LoVo (cell line): ENCODE data around the gene ENO4.

Experiments
- DNase-seq: peaks from one replicate; pipeline ENCODE4 v3.0.0-alpha.2; 2016; ENCODE audit warnings: low spot score

ENO4 gene

GRCh38 chr10:116868722-116869121, 19.4 kb downstream of the ENO4 start:
- DNase-seq: no peak

GRCh38 chr10:116870949-116871348, 21.6 kb downstream of the ENO4 start:
- DNase-seq: no peak

DNA sequence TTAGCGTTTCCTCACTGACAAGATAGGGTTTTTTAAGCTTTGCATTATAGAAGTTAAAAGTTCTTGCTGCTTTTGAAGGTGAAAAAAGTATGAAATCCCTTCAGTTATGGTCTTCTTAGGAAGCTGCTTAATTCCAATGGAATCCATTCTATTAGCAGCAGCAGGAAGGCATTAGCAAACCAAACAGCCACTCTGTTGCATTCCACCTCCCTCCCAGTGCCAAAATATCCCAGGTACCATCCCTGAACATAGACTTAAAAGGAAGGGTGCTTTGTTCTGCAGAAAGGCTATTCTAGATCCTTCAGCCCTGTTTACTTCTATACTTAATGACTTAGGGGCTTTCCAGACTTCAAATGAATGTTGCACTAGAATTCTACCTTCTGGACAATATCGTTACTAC, 23.8 kb downstream of the ENO4 start:
- no peak for DNase-seq

GRCh38 chr10:116875897-116876296, 26.6 kb downstream of the ENO4 start:
- DNase-seq: no peak

DNA sequence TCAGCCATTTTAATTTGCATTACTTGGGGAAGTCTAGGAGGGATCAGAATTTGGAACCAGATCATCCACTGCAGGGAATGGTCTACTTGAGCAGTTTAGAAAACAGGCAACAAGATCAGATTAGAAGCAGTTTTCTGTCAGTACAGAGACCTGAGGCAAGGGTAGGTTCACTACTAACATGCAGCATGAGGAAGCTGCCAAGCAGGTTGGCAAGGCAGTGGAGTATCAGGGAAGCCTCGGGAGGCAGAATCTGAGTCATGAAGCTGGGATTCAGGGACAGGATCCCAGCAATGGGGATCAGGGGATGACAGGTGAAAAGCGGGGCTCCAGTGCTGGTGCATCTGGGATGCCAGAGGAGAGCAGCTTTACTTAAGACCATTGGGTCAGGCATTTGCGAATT, 28.1 kb downstream of the ENO4 start:
- DNase-seq: no peak

GRCh38 chr10:116878123-116878522, 28.8 kb downstream of the ENO4 start:
- DNase-seq: no peak

DNA sequence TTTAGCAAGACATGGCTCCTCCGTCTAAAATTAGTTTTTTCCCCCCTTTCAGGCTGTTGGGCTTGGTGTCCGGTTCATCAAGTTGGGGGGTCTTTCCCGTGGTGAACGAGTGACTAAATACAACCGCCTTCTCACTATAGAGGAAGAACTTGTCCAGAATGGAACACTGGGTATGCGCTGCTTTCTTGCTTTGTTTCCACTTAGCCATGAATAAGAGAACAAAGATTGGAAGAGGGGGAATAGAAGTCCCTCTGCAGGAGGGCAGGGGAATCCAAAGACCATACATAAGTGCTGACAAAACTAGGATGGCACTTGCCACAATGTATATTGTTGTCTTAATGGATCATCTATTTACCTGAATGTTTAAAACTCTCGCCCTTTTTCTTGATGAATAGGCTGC, 30.5 kb downstream of the ENO4 start:
- DNase-seq: no peak

DNA sequence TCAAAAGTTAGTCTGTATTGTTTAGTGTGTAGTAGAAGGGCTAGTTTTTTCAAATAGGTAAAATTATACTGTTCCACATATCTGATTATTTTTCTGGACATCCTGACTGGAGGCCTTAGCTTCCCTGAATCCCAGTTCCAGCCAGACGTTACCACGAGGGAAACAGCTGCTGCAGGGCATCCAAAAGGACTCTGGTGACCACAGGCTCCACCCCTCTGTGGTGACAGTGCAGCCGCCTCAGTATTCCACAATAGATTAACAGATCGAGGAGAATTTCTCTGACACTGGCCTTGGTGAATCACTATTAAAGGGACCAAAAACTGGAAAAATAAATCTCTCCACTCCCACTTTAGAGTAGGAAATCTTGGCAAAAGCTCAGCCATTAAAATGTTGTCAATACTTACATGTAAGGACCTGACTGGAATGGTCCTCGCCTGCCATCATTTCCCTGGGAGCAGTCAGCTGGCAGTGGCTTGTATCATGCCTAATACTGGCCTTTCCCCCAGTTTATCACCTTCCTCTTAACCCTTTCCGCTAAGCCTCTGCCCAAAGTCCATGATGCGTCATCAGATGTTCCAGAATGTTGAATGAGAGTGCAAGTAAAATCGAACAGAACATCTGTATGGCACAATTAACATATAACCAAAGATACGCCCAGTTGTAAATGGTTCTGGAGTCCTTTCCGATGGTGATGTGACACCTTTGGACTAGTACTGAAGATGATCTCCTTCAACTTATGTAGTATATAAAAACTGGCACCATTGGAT, 31.6 kb downstream of the ENO4 start:
- no peak for DNase-seq

- DNase-seq: no peak
These were observed 33.3 kb downstream of the ENO4 start for GRCh38 chr10:116882639-116883038.

DNA sequence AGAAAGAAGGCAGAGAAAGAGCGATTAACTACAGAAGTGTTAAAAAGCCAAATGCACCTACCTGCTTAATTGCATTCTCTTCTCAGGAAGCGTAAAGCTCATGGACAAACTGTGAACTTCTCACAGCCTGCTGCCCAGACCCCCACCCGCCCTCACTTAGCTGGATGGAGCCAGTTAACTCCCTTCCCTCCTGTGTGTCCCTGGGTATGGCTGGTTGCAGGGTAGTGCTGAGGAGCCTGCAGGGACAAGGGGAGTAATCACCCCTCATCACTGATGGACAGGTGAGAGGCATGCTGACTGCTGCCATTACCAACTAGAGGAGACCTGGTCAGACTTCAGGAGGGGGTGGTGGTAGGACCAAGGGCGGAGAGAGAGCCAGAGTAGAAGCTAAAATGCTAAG, 37.5 kb downstream of the ENO4 start:
- DNase-seq: no peak

DNA sequence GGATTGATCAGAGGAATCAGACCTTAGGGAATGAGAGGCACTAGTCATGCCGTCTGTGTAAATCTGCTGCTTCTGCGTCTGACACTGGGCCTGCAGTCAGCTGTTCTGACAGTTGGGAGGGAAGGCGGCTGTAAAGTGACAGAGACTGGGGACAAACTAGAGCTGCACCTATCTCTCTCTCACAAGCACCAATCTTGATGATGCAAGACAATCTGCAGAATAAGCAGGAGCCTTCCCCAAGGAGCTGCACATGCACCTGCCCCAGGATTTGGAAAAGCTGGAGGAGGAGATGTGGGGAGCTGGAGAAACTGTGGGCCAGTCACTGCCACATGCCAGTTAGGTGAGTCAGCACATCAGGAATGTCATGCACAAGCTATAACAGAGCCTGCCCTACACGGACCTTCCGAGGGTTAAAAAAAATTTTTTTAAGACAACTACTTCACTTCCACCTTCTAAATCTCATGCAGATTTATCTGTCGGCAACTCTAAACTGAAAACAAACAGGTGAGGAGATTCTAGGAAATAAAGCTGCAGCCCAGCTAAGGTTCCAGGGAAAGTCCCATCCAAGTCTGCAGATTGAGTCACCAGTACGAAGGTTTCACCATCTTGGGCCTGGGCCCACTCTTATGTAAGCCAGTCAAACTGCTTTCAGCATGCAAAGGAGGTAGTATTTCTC, 39.2 kb downstream of the ENO4 start:
- DNase-seq: peak; percentile 51

- no peak for DNase-seq
These were observed 39.8 kb downstream of the ENO4 start for GRCh38 chr10:116889066-116889465.

- DNase-seq: peak; percentile 64
These were observed 41.9 kb downstream of the ENO4 start for GRCh38 chr10:116891208-116891607.

GRCh38 chr10:116892907-116893685, 43.8 kb downstream of the ENO4 start:
- no peak for DNase-seq

- no peak for DNase-seq
These were observed 44.4 kb downstream of the ENO4 start for GRCh38 chr10:116893686-116894037.

DNA sequence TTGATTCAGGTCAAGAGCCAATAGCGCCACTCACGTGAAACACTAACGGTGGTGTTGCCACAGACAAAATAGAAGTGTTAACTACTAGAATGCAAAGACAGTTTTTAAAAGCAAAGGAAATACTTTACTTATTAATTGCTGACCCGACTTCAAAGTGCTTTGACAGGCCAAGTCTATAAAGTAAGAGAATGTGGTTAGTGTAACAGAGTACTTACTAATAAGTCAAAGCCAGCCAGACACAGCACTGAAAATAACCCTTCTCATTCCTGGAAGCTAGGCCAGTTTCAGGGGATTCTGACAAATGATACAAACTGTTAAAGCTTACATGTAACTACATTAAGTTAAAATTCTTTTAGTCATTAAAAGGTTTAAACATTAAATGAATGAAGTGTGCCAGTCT, 50.3 kb downstream of the ENO4 start:
- DNase-seq: no peak

DNA sequence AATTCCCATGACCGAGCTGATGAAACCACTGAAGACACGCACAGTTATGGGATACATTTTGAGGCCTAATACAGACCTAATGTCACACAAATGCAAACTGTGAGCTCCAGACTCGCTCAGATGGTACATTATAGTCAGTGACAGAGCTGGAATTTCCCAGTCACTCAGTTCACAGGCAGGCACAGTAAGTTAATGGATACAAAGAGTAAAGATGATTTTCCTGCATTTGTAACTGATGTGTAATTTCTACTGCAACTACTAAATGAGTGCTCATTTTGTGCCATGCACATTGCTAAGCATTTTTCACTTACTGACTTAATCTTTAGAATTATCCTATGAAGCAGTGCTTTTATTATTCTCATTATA, 56.5 kb downstream of the ENO4 start:
- DNase-seq: no peak

DNA sequence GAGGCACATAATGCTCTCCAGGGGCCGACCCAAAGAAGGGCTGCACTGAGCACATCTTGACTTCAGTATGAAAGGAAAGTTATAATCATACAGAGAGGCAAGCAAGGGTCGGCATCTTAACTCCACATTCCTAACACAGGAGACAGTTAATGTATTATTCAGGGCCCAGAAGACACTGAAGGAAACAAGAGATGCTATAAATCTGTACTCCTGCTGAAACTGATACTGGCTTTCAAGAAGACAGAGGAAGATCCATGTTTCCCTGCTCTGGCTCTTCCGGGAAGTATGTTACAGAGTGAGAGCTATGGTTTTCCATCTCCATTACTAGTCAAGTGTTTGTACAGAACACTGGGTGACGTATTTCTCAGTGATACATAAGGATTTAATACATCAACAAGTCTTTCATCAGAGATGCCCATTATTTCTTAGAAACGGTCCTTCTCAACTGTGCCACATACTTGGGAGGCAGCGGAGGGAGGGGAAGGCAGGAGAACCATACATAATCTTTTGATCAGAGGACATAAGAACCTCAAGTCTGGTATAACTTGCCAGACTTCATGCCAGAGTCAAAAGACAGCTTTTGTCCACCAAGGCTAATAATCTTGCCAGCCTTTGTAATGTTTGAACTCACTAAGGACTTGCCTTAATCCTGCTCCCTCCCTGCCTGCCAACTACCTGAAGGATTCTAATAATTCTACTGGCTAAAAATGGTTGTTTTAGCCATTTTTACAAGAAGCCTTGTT, 58.1 kb downstream of the ENO4 start:
- DNase-seq: no peak

GRCh38 chr10:116909307-116909706, 60.0 kb downstream of the ENO4 start:
- DNase-seq: no peak

DNA sequence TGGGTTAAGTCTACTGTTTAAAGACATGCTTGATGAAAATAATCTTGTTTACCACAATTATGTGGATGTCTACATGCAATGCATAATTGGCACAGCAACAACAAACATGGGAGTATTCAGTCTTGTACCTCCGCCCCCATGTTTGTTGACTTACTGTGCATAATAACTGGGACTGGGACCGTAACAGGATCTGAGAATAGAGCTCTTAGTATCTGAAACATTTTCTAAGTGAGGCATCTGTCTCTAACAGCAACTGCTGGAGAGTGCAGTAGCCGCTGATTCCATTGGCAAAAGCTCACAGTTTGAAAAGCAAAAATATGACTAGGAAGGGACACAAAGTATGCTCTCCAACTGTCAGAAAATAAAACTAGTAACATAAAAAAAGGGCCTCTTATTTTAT, 61.6 kb downstream of the ENO4 start:
- no peak for DNase-seq

- DNase-seq: no peak
These were observed 62.9 kb downstream of the ENO4 start for GRCh38 chr10:116912162-116912561.

GRCh38 chr10:116913695-116914094, 64.4 kb downstream of the ENO4 start:
- no peak for DNase-seq

- no peak for DNase-seq
These were observed 66.0 kb downstream of the ENO4 start for GRCh38 chr10:116915340-116915739.
